HepG2 (cell line): Measurements from ENCODE around the gene MALRD1. TPM values are rescaled to one million over a fixed set of nuclear protein-coding genes. Genes with fewer than 3 reads are reported as not detected.
"Not testable (repeated sequence)": the region's sequence is repeated elsewhere in the genome, so short reads cannot be mapped to it uniquely, and the experiment has no call there.

Experiments used
- ATAC-seq: fragments of 200-7000 bp; cut with Tn5 transposase; 3 replicates; pipeline ENCODE4 v1.9.1; 2020; ENCODE audit warnings: mild to moderate bottlenecking, moderate library complexity
- BruUV-seq: library from RNA; stranded (reverse); fragments of 400-500 nt; replicated peaks from 2 replicates; lab custom pipeline; 2021; lab: Mats Ljungman, UMichigan
- CTCF ChIA-PET: fragments of 300-600 bp; formaldehyde crosslinking; extraction: SDS; loops from one replicate; lab custom pipeline; 2021; ENCODE audit warnings: low total read pairs, inconsistent platforms, low intra/inter-chr PET ratio; lab: Yijun Ruan, JAX
- POLR2A ChIA-PET: fragments of 350-600 bp; sonication (Branson Sonifier 250); formaldehyde crosslinking; loops from one replicate; lab custom pipeline; 2020; ENCODE audit warnings: antibody characterized with exemption, inconsistent platforms; lab: Yijun Ruan, JAX
- DNase-seq: peaks from one replicate; pipeline ENCODE4 v3.0.0-alpha.2; 2015; ENCODE audit warnings: low spot score
- FAIRE-seq: peaks from 3 replicates; lab custom pipeline; 2011; peaks lifted over from hg19 to GRCh38; lab: Jason Lieb, UNC
- H2AFZ ChIP-seq: one replicate; pipeline ENCODE4 v1.6.1; 2011; ENCODE audit warnings: low read length, inconsistent platforms
- H3K27ac ChIP-seq: fragments of 300-600 bp; 3 replicates; pipeline ENCODE4 v1.8.0; 2011; ENCODE audit warnings: mixed run types, mild to moderate bottlenecking, mixed read lengths, low read length, inconsistent platforms; ENCODE audit not compliant: insufficient read depth; ENCODE audit errors: extremely low read length
- H3K27me3 ChIP-seq, 2 experiments: fragments of 200-600 bp in 1 of 2; 2 replicates in 1 of 2; 3 replicates in 1 of 2; pipeline versions ENCODE4 v1.6.0 to v1.8.0; 2011; ENCODE audit warnings: low read length in 2 of 2, mild to moderate bottlenecking in 2 of 2, moderate library complexity in 2 of 2, inconsistent platforms in 1 of 2; ENCODE audit not compliant: insufficient read depth in 2 of 2, control insufficient read depth in 1 of 2
- H3K36me3 ChIP-seq, 2 experiments: fragments of 200-600 bp in 1 of 2; replicated peaks in 1 of 2; 2 replicates in 1 of 2; 3 replicates in 1 of 2; pipeline versions ENCODE4 v1.5.1 to v1.8.0; 2011; ENCODE audit warnings: low read length in 2 of 2, inconsistent platforms in 1 of 2; ENCODE audit not compliant: insufficient read depth in 2 of 2, control insufficient read depth in 1 of 2
- H3K4me1 ChIP-seq: 2 replicates; pipeline ENCODE4 v1.5.1; 2012; ENCODE audit warnings: low read length, inconsistent platforms; ENCODE audit not compliant: insufficient read depth
- H3K4me2 ChIP-seq: 2 replicates; pipeline ENCODE4 v1.6.0; 2011; ENCODE audit warnings: low read depth, low read length, inconsistent platforms
- H3K4me3 ChIP-seq, 3 experiments: fragments of 200-600 bp in 1 of 3; sonication (generic), shearing (Covaris generic) in 1 of 3; replicated peaks in 1 of 3; 2 replicates each; pipeline ENCODE4 v1.5.1; 2011 to 2016; ENCODE audit warnings: low read length in 3 of 3, inconsistent platforms in 2 of 3, low read depth in 2 of 3, mild to moderate bottlenecking in 2 of 3, control low read depth in 1 of 3, mixed read lengths in 1 of 3; ENCODE audit not compliant: insufficient read depth in 1 of 3
- H3K79me2 ChIP-seq: one replicate; pipeline ENCODE4 v1.6.1; 2011; ENCODE audit warnings: low read length, inconsistent platforms; ENCODE audit not compliant: insufficient read depth
- H3K9ac ChIP-seq: 2 replicates; pipeline ENCODE4 v1.6.0; 2011; ENCODE audit warnings: mild to moderate bottlenecking, low read depth, low read length, inconsistent platforms; ENCODE audit not compliant: insufficient read depth
- H3K9me3 ChIP-seq: 2 replicates; pipeline ENCODE4 v1.5.1; 2012; ENCODE audit warnings: mild to moderate bottlenecking, low read length
- H4K20me1 ChIP-seq: 2 replicates; pipeline ENCODE4 v1.6.0; 2011; ENCODE audit warnings: inconsistent platforms, mild to moderate bottlenecking, low read length, moderate library complexity; ENCODE audit not compliant: insufficient read depth
- CENPX ChIP-seq: sonication (generic); formaldehyde crosslinking; IDR thresholded peaks from 2 replicates; pipeline ENCODE4 v1.9.0; 2021; ENCODE audit warnings: mild to moderate bottlenecking, missing genetic modification reagents, moderate library complexity
- KDM1A ChIP-seq: IDR thresholded peaks from 2 replicates; pipeline ENCODE4 v1.6.1; 2016; ENCODE audit warnings: missing compliant biosample characterization
- KDM5B ChIP-seq: sonication (generic); formaldehyde crosslinking; IDR thresholded peaks from 2 replicates; pipeline ENCODE4 v1.4.0; 2020; ENCODE audit warnings: missing genetic modification reagents, mild to moderate bottlenecking, borderline replicate concordance
- MAFK ChIP-seq, 2 experiments: IDR thresholded peaks in 1 of 2; conservative IDR thresholded peaks in 1 of 2; 2 replicates each; pipeline ENCODE4 v1.6.1; 2011; ENCODE audit warnings: improper control_type of control experiment in 2 of 2, low read length in 2 of 2
- NRL ChIP-seq: sonication (generic); formaldehyde crosslinking; IDR thresholded peaks from 2 replicates; pipeline ENCODE4 v1.5.0; 2020; ENCODE audit warnings: missing genetic modification reagents, mild to moderate bottlenecking, moderate library complexity, borderline replicate concordance
- RBAK ChIP-seq: sonication (generic); formaldehyde crosslinking; IDR thresholded peaks from 2 replicates; pipeline ENCODE4 v1.5.1; 2020; ENCODE audit warnings: mild to moderate bottlenecking, missing genetic modification reagents
- ZSCAN29 ChIP-seq: sonication (generic); formaldehyde crosslinking; conservative IDR thresholded peaks from 2 replicates; pipeline ENCODE4 v1.4.0; 2020; ENCODE audit warnings: mild to moderate bottlenecking, missing genetic modification reagents
- WGBS: methylation state at CpG from one replicate; pipeline ENCODE4 v1.1.6; 2017; ENCODE audit warnings: low lambda C conversion rate; 5-methylcytosine and 5-hydroxymethylcytosine counted together
- in situ Hi-C: cut with HindIII; loops from 2 replicates; pipeline ENCODE4 v1.10.0; 2017; ENCODE audit warnings: low pct_unique_long_range_greater_than_20kb; ENCODE audit not compliant: extremely low pct_ligation_motif_present
- intact Hi-C: fragments of 100-400 bp; cut with micrococcal nuclease; formaldehyde crosslinking; loops from one replicate; pipeline ENCODE4 v1.10.0; 2022; ENCODE audit not compliant: unreplicated experiment
- polyA plus RNA-seq, 8 experiments: library from polyadenylated mRNA; depleted of rRNA in 3 of 8; stranded (reverse) in 7 of 8; unstranded in 1 of 8; fragments of >200 nt; fragmentation: Illumina TruSeq in 4 of 8; extraction: Trizol in 4 of 8; gene quantifications; 2 replicates each; pipeline versions ENCODE4 v1.2.1 to v1.2.3, GENCODE V29; 2011 to 2016; ENCODE audit warnings: low read depth in 4 of 8, missing spikeins in 1 of 8, mixed read lengths in 1 of 8; ENCODE audit not compliant: insufficient read depth in 1 of 8
- total RNA-seq, 5 experiments: library from RNA; depleted of rRNA; stranded (reverse); fragments of >200 nt; fragmentation: Illumina TruSeq; extraction: Trizol; gene quantifications; 2 replicates each; pipeline ENCODE4 v1.2.3, GENCODE V29; 2016; ENCODE audit warnings: low read depth in 1 of 5

The MALRD1 gene
- total and polyA plus RNA-seq, 2 of the 13 experiments (the other 11 are each of a cell fraction or from before 2014, with no cell fraction given) = 5.7 to 15.4 TPM

- in situ Hi-C loops (no loop called here), intact Hi-C loops (no loop called here)
- Histone ChIP-seq H3K4me3 (no peak overlapping the region), H3K27ac (no peak overlapping the region), H3K4me1 (no peaks in the 10 kb centered on the region), H3K4me2 (no peak overlapping the region), H4K20me1 (no peaks in the 10 kb centered on the region), H3K9ac (no peak overlapping the region), H3K36me3 (no peaks in the 10 kb centered on the region), H2AFZ (no peak overlapping the region), H3K9me3 (no peaks in the 10 kb centered on the region; the same call in 1 of the 2 replicates), H3K27me3 (no peaks in the 10 kb centered on the region), H3K79me2 (no peaks in the 10 kb centered on the region)
- ChIA-PET CTCF (no interaction called here), POLR2A (no interaction called here)
- no peak for TF ChIP-seq KDM5B
- no peak for TF ChIP-seq KDM1A
- TF ChIP-seq NRL (CRISPR knock-in tag) = no peak
- TF ChIP-seq MAFK (conservative IDR thresholded peaks at IDR 0.05 in 1 of 2, IDR thresholded peaks at IDR 0.05 in 1 of 2; ENCODE audit: low read length in 2 of 2) = no peak
- TF ChIP-seq ZSCAN29 (CRISPR knock-in tag) = no peak
- no peak for TF ChIP-seq RBAK (CRISPR knock-in tag)
- no peak for TF ChIP-seq CENPX (CRISPR knock-in tag)
- no peak for FAIRE-seq
- no TSS peak for BruUV-seq
- WGBS = 52% methylated on average over 1 of the region's 1 CpG
- DNase-seq = no peak
- ATAC-seq = no peak
Measured at GRCh38 chr10:19738440-19738839, 689.8 kb downstream of the MALRD1 start.

DNA sequence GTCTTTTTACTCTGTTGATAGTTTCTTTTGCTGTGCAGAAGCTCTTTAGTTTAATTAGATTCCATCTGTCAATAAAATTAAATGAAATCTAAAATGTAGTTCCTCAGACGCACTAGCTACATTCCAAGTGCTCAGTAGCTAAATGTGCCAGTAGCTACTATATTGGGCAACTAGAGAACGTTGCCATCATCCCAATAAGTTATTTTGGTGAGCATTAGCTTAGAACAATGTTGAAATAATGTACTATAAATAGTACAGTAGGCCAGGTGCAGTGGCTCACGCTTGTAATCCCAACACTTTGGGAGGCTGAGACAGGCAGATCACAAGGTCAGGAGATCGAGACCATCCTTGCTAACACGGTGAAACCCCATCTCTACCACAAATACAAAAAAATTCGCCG is 690.6 kb downstream of the MALRD1 start:
- POLR2A ChIA-PET, FAIRE-seq, H2AFZ ChIP-seq, H3K4me1 ChIP-seq, H4K20me1 ChIP-seq, H3K9ac ChIP-seq, in situ Hi-C loops, H3K27ac ChIP-seq, intact Hi-C loops, H3K79me2 ChIP-seq, H3K27me3 ChIP-seq, ATAC-seq, DNase-seq, CTCF ChIA-PET, BruUV-seq, H3K9me3 ChIP-seq, H3K4me2 ChIP-seq, H3K4me3 ChIP-seq, H3K36me3 ChIP-seq: not testable (repeated sequence)
- 45% methylated on average over 7 of the region's 7 CpGs for WGBS
